Activated T-cell treated with anti-CD3 and anti-CD28 coated beads, Interleukin-2, amount 50 U/mL, for 24 hours (primary cell): ENCODE measurements around the gene SELENOH.

Source experiments
- DNase-seq: peaks from one replicate; pipeline ENCODE4 v3.0.0-alpha.2; 2020
- H3K27ac Mint-ChIP-seq: 2 replicates; pipeline ENCODE4 v1.8.0; 2020; ENCODE audit warnings: mild to moderate bottlenecking, mixed read lengths
- H3K27me3 Mint-ChIP-seq: 2 replicates; pipeline ENCODE4 v1.8.0; 2020; ENCODE audit warnings: mixed read lengths
- H3K36me3 Mint-ChIP-seq: 2 replicates; pipeline ENCODE4 v1.8.0; 2020; ENCODE audit warnings: low read depth, mixed read lengths
- H3K4me1 Mint-ChIP-seq: 2 replicates; pipeline ENCODE4 v1.8.0; 2020; ENCODE audit warnings: low read depth, mixed read lengths
- H3K4me3 Mint-ChIP-seq: 2 replicates; pipeline ENCODE4 v1.8.0; 2020; ENCODE audit warnings: mild to moderate bottlenecking, moderate library complexity, mixed read lengths
- H3K9me3 Mint-ChIP-seq: 2 replicates; pipeline ENCODE4 v1.8.0; 2020; ENCODE audit warnings: mixed read lengths

SELENOH gene

DNA sequence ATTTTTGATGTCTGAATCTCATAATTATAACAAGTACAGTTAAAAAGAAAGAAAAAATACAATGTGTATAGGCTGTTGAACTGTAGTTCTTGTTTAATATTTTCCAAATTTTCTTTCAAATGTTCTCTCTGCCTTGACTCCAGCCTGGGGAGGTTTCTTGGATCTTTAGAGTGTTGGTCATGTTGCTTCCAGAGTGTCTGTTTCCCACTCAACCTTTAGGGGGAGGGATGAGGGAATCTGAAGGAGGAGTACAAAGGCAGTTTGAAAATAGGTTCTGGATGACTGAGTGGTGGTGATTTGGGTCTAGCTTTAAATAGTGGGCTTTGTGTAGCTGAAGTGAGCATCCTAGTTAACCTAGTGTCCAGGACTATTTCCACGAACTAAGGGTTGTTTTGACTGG is 22.3 kb downstream of the SELENOH start:
- peaks cover 31% of the 10 kb centered on the region for H3K4me1 Mint-ChIP-seq
- DNase-seq, result no peak
- H3K4me3 Mint-ChIP-seq, result no peak overlapping the region
- no peaks in the 10 kb centered on the region for H3K9me3 Mint-ChIP-seq
- no peaks in the 10 kb centered on the region for H3K27me3 Mint-ChIP-seq
- H3K27ac Mint-ChIP-seq, result no peak overlapping the region
- H3K36me3 Mint-ChIP-seq, result peaks cover 3% of the 10 kb centered on the region

DNA sequence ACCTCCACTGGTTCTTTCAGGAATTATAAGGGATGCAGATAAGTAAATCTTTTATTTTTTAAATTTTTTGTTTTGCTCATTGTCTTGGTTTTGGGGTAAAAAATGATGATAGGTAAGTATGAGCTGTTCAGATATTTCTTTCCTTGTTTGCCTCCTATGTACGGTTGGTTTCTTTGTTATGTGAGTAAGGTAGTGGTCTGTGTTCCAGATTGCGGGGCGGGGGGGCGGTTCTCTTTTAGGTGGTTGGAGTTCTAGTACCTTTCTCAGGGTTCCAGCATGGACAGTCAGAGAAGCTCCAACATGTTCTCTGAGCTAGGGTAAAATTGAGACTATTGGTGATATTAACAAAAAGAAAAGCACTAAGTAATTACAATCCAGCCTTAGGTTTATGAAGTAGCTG is 22.7 kb downstream of the SELENOH start:
- Mint-ChIP-seq H3K27ac (no peak overlapping the region), H3K9me3 (no peaks in the 10 kb centered on the region), H3K4me3 (no peak overlapping the region), H3K4me1 (peaks cover 28% of the 10 kb centered on the region), H3K27me3 (no peaks in the 10 kb centered on the region), H3K36me3 (peaks cover 3% of the 10 kb centered on the region)
- DNase-seq, result no peak

DNA sequence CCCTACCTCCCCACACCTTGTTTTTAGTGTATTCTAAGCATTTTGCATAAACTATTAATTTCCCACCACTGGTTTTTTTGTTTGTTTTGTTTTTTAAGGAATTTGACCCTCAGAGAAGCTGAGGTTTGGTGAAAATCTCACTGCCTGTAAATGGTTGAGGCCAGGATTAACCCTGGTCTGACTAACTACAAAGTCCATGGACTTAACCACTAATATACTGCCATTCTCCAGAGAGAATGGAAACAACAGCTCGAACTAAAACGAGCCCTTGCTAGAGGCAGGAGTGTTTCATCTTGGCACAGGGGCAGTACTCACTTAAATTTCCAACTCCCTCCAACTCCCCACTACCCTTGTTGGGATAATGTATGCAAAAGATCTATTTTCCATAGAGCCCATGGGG is 23.3 kb downstream of the SELENOH start:
- peaks cover 3% of the 10 kb centered on the region for H3K36me3 Mint-ChIP-seq
- no peak for DNase-seq
- H3K27ac Mint-ChIP-seq, result no peak overlapping the region
- no peaks in the 10 kb centered on the region for H3K27me3 Mint-ChIP-seq
- no peaks in the 10 kb centered on the region for H3K9me3 Mint-ChIP-seq
- H3K4me3 Mint-ChIP-seq, result no peak overlapping the region
- H3K4me1 Mint-ChIP-seq, result peaks cover 26% of the 10 kb centered on the region

DNA sequence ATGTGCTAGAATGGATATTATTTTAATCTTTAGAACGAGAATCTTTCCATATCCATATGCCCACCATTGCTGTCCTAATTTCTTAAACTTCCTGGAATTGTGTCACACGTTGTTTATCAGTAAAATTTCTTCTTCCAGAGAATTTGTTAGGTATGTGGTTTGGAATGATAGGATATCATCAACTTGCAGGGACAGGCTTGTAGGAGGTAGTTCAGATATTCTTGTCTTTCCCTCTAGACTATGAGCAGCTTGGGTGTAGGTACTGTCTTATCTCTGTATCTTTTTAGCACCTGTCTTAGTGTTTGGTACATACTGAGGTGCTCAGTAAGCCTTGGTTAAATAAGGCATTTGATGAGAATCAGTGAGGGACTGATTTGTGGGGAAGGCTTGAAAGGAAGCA is 23.7 kb downstream of the SELENOH start:
- no peaks in the 10 kb centered on the region for H3K9me3 Mint-ChIP-seq
- no peak overlapping the region for H3K4me3 Mint-ChIP-seq
- peaks cover 3% of the 10 kb centered on the region for H3K36me3 Mint-ChIP-seq
- H3K27ac Mint-ChIP-seq, result no peak overlapping the region
- H3K27me3 Mint-ChIP-seq, result no peaks in the 10 kb centered on the region
- H3K4me1 Mint-ChIP-seq, result peaks cover 22% of the 10 kb centered on the region
- DNase-seq, result no peak

DNA sequence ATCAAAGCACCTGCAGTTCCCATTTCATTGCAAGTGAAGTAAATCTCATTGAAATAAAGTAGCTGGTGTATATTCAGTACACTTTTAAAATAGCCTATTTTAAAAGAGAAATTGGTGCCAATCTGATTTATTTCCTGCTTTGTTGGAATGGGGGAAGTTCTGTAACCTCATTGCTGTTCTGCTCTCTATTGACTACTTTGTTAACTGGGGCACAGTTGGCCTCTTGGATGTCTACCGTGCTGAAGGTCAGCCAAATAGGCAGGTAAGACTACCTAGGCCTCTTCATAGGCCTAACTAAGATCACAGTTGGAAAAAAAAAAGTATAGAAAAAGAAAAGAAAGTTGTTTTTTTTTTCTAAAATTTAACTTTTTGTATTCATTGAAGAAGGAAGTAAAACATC is 29.5 kb downstream of the SELENOH start:
- H3K4me1 Mint-ChIP-seq, result peaks cover 3% of the 10 kb centered on the region
- DNase-seq, result no peak
- no peak overlapping the region for H3K4me3 Mint-ChIP-seq
- no peak overlapping the region for H3K27ac Mint-ChIP-seq
- H3K27me3 Mint-ChIP-seq, result no peaks in the 10 kb centered on the region
- H3K9me3 Mint-ChIP-seq, result no peaks in the 10 kb centered on the region
- H3K36me3 Mint-ChIP-seq, result no peaks in the 10 kb centered on the region

DNA sequence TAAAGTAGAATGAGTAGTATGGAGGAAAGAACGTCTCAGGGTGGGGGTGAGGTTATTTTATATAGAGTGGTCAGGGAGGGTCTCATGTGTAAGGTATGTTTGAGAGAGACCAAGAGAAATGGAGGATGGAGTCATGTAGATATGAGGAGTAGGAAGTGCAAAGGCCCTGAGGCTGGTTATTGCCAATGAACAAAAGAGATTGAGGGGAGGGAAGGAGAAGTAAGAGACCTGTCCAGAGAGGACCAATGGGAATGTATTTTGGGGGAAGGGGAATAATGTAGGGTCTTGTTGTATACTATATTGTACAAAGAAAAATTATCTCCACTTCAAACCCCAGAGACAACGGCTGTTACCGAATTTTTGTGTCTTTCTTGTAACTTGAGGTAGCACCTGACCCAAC is 30.1 kb downstream of the SELENOH start:
- DNase-seq, result no peak
- H3K27me3 Mint-ChIP-seq, result no peaks in the 10 kb centered on the region
- peaks cover 3% of the 10 kb centered on the region for H3K4me1 Mint-ChIP-seq
- no peak overlapping the region for H3K4me3 Mint-ChIP-seq
- no peak overlapping the region for H3K27ac Mint-ChIP-seq
- no peaks in the 10 kb centered on the region for H3K36me3 Mint-ChIP-seq
- H3K9me3 Mint-ChIP-seq, result no peaks in the 10 kb centered on the region

DNA sequence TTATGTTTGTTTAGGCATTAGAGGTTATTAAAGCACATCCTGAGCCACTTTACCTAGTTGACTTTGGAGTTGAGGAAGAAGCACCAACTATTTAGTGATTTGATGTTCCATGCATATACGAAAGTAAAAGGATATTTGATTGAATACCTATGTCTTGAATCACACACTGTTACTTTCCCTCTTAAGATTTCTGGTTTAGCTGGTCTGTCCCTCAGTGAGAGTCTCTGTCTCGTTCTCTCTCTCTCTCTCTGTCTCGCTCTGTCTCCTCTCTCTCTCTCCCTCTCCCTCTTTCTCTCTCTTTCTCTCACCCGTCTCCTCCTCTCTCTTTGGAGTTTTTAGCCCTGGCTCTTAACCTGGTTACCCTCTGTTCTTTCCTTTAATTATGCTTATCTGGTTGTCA is 31.3 kb downstream of the SELENOH start:
- H3K9me3 Mint-ChIP-seq, result no peaks in the 10 kb centered on the region
- H3K27me3 Mint-ChIP-seq, result no peaks in the 10 kb centered on the region
- peaks cover 3% of the 10 kb centered on the region for H3K4me1 Mint-ChIP-seq
- DNase-seq, result no peak
- H3K27ac Mint-ChIP-seq, result no peak overlapping the region
- no peaks in the 10 kb centered on the region for H3K36me3 Mint-ChIP-seq
- H3K4me3 Mint-ChIP-seq, result no peak overlapping the region

DNA sequence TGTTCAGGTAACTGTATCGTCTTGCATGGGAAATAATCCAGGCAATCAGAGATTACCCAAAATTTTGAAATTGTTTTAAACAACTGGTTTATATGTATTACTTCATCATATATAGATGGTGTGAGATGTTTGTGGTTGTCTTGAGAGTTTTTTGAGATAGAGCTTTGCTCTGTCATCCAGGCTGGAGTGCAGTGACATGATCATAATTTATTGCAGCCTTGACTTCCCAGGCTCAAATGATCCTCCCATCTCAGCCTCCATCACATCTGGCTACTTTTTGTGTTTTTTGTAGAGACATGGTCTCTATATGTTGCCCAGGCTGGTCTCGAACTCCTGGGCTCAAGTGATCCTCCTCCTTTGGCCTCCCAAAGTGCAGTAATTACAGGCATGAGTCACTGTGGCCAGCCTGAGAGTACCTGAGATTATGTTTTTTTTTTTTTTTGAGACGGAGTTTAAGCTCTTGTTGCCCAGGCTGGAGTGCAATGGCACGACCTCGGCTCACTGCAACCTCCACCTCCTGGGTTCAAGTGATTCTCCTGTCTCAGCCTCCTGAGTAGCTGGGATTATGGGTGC is 31.8 kb downstream of the SELENOH start:
- no peaks in the 10 kb centered on the region for H3K27me3 Mint-ChIP-seq
- no peak overlapping the region for H3K27ac Mint-ChIP-seq
- peaks cover 5% of the 10 kb centered on the region for H3K4me1 Mint-ChIP-seq
- no peaks in the 10 kb centered on the region for H3K9me3 Mint-ChIP-seq
- H3K36me3 Mint-ChIP-seq, result no peaks in the 10 kb centered on the region
- no peak overlapping the region for H3K4me3 Mint-ChIP-seq
- DNase-seq, result no peak

DNA sequence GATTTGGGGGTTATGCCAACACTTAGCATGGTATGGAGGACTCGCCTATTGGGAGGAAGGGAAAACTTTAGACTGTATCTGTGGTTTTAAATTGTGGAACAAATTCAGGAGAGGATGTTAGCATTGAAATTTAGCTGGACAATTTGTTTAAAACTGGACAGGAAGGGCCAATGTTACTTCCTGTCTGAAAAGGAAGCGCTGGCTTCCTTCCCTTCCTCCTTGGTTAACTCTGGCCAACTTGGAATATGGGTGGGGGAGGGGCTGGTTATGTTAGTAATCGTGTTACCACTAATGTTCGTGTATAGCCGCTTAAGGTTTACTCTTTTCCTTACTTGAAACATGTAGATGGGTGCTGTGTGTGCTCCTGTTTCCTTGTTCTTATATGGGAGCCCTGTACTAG is 34.2 kb downstream of the SELENOH start:
- no peak overlapping the region for H3K27ac Mint-ChIP-seq
- DNase-seq, result no peak
- H3K9me3 Mint-ChIP-seq, result no peaks in the 10 kb centered on the region
- no peaks in the 10 kb centered on the region for H3K27me3 Mint-ChIP-seq
- peaks cover 17% of the 10 kb centered on the region for H3K4me1 Mint-ChIP-seq
- no peaks in the 10 kb centered on the region for H3K36me3 Mint-ChIP-seq
- no peak overlapping the region for H3K4me3 Mint-ChIP-seq

DNA sequence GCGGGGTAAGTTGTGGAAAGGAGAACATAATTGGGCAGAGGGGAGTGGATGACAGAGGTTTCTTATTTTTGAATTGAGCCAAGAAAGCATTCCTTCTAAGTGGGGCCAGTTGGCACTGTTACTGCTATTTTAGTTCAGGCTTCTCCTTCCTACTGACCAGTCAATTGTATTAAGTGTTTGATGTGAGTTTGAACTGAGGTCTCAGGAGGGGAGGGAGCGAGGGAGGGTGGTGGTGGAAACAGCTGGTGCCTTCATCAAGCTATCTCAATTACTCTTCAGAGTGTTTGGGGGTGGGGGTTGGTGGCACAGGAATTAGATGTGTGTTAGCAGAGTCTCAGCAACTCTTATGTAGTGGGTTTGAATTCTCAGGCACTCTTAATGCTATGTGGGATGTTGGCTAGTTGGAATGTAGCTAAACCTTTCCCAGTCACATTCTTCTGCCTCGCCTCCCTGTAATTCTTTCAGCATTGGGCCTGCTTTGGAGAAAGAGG is 34.8 kb downstream of the SELENOH start:
- DNase-seq, result no peak
- peaks cover 17% of the 10 kb centered on the region for H3K4me1 Mint-ChIP-seq
- H3K36me3 Mint-ChIP-seq, result no peaks in the 10 kb centered on the region
- no peaks in the 10 kb centered on the region for H3K9me3 Mint-ChIP-seq
- H3K4me3 Mint-ChIP-seq, result no peak overlapping the region
- no peaks in the 10 kb centered on the region for H3K27me3 Mint-ChIP-seq
- H3K27ac Mint-ChIP-seq, result no peak overlapping the region

DNA sequence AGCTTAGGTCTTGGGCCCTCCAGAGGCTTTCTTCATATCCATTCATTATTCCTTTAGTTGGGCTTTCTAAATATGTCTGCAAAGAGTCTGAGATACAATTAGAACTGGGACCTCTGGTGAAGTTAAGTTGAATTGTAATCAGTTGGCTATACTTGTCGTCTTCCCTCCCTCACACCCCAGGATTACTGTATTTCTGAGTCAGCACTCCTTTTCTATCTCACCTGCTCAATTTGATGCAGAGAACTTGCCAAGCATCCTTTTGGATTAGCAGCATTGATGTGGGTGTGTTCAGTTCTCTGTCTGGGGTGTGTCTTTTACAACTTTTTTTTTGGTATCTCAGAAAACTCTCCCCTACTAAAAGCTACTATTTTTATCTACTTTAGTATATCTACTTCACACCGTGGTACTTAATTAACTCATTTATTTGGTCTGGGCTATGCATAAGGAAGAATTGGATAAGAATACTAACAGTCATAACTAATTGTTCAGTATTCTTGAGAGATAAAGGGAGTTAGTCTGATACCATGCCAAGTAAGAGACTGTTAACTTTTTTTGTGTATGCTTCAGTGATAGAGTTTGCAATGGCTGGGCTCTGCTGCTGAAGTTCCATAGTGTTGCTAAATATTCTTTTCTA is 35.4 kb downstream of the SELENOH start:
- Mint-ChIP-seq H3K36me3 (no peaks in the 10 kb centered on the region), H3K4me1 (peaks cover 23% of the 10 kb centered on the region), H3K27me3 (no peaks in the 10 kb centered on the region), H3K4me3 (no peak overlapping the region), H3K9me3 (no peaks in the 10 kb centered on the region), H3K27ac (no peak overlapping the region)
- DNase-seq, result no peak

DNA sequence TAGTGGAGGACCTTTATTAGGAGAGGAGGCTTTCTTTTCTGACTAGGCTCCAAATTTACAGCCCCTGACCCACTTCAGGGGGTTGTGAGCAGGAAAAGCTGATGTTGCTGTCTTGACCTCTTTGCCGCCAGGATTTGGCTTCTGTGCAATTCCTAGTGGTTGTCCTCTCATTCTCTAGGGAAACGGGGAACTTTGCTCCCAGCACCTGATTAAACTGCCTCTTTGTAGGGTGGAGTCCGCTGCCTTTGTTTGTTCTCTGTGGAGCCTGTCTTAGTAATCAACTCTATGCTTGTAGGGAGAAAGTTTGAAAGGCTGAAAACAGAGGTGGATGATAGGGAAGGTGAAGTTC is 36.7 kb downstream of the SELENOH start:
- no peak for DNase-seq
- no peaks in the 10 kb centered on the region for H3K27me3 Mint-ChIP-seq
- H3K4me3 Mint-ChIP-seq, result no peak overlapping the region
- H3K9me3 Mint-ChIP-seq, result no peaks in the 10 kb centered on the region
- no peak overlapping the region for H3K27ac Mint-ChIP-seq
- peaks cover 25% of the 10 kb centered on the region for H3K4me1 Mint-ChIP-seq
- H3K36me3 Mint-ChIP-seq, result no peaks in the 10 kb centered on the region

DNA sequence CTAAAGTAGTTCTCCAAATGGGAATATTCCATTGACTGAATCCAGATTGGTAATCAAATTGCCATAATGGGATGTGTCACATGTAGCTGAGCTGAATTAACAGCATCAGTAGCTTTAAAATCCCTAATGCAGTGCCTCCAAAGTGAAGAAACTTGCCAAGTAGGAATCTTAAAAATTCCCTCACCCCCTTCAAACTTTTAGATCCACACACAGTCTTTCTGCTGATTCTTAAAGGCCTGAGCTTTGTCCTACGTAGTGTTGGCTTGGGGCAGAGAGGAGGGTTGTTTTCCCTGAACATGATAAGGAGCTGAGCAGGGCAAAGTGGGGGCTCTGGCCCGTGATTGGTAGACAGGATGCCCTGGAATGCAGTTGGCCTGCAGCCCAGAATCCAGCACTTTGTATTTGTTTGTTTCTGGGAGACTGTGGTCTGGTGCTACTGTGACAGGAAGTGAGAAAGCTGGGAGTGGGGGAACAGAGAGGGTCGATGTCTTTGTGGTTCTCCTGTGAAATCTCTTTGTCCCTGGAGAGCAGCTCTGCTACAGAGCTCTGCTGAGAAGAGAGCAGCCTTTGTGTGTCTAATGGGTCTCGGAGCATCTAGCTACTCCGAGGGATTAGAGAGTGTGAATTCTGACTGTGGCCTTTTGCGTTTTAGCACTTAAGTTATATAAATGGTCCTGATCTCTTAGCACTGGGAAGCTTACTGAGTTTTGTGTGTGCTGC is 37.2 kb downstream of the SELENOH start:
- Mint-ChIP-seq H3K9me3 (no peaks in the 10 kb centered on the region), H3K4me3 (no peak overlapping the region), H3K4me1 (peaks cover 25% of the 10 kb centered on the region), H3K27ac (no peak overlapping the region), H3K27me3 (no peaks in the 10 kb centered on the region), H3K36me3 (no peaks in the 10 kb centered on the region)
- DNase-seq, result no peak

DNA sequence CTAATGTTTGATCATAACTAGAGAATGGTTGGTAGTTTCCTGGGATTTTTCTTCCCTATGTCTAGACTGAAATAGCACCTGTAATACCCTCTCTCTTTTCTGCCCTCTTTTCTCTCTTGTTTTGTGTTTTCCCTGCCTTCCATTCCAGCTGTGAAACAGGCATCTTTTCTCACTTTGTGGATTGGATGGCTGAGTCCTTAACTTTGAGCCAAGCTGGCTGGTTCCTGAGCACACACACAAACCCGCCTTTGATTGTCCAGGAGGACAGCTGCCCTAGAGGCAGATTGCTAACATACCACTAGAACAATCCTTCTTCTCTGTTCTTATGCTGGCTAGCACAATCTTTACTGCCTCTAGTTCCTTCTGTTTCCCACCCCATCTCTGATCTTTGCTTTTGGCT is 38.0 kb downstream of the SELENOH start:
- Mint-ChIP-seq H3K4me1 (peaks cover 25% of the 10 kb centered on the region), H3K4me3 (no peak overlapping the region), H3K36me3 (no peaks in the 10 kb centered on the region), H3K27me3 (no peaks in the 10 kb centered on the region), H3K9me3 (no peaks in the 10 kb centered on the region), H3K27ac (no peak overlapping the region)
- no peak for DNase-seq

DNA sequence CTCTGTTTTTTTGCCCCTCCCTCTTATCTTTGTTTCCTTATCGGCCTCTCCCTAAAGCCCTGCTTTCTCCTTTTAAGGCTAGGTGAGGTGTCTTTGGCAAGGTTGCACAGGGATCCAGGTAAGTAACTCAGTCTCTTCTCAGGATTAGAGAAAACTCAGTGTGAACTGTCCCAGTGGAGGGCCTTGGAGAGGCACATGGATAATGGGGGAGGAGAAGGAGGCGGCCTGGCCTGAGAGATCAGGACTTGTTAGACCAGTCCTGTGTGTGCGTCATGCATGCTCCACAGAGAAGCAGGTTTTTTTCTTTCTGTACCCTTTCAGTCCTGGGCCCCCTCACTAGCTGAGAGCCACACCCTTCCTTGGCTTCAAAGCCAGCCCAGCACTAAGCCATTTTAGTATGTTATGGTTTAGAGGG is 40.2 kb downstream of the SELENOH start:
- Mint-ChIP-seq H3K4me3 (no peak overlapping the region), H3K36me3 (no peaks in the 10 kb centered on the region), H3K4me1 (peaks cover 22% of the 10 kb centered on the region), H3K27me3 (no peaks in the 10 kb centered on the region), H3K27ac (no peak overlapping the region), H3K9me3 (no peaks in the 10 kb centered on the region)
- DNase-seq, result no peak
